A375 (cell line): Measurements from ENCODE around the gene ZSCAN5C. TPM values are rescaled to one million over a fixed set of nuclear protein-coding genes. Genes with fewer than 3 reads are reported as not detected.

Source experiments
- total RNA-seq: library from RNA; depleted of rRNA; stranded (reverse); fragments of >200 nt; shearing (Covaris generic); gene quantifications from 2 replicates; pipeline ENCODE4 v1.2.3, GENCODE V29; 2014; rRNA removed

Gene ZSCAN5C
- total RNA-seq = not detected in 2 replicates

GRCh38 chr19:56201973-56202372 lies at the start of gene ZSCAN5C:
Gene ZSCAN5C (plus strand): TSS chr19:56202273. CDS start chr19:56205914, 3,641 bp downstream.

GRCh38 chr19:56175861-56176307 lies 26.2 kb upstream of the ZSCAN5C start, which contains the start of gene GALP:
Gene GALP (plus strand): TSS chr19:56176008. CDS start chr19:56177109, 1,101 bp downstream.

GRCh38 chr19:56197646-56198045 lies 4.4 kb upstream of the ZSCAN5C start, which contains the start of gene ZSCAN5B:
Gene ZSCAN5B (minus strand): TSS chr19:56197783. CDS start chr19:56193052, 4,731 bp downstream.

Other genes starting within 250 kb of the ZSCAN5C start
- gene NLRP5, start 215.5 kb upstream of the ZSCAN5C start, total RNA-seq = 0.03 and 0.04 TPM in 2 replicates
- gene ZNF787, start 81.0 kb upstream of the ZSCAN5C start, total RNA-seq = 60.7 and 64.4 TPM in 2 replicates
- gene ZNF444, start 61.0 kb upstream of the ZSCAN5C start, total RNA-seq = 20.4 and 24.2 TPM in 2 replicates
- not detected in 2 replicates for gene GALP, start 26.3 kb upstream of the ZSCAN5C start, total RNA-seq
- not detected in 2 replicates for gene ZSCAN5B, start 4.5 kb upstream of the ZSCAN5C start, total RNA-seq
- gene EDDM13, start 70.5 kb downstream of the ZSCAN5C start, total RNA-seq = not detected in 2 replicates
- 11.4 and 11.6 TPM in 2 replicates for gene ZSCAN5A, start 112.6 kb downstream of the ZSCAN5C start, total RNA-seq
- 1.7 and 2.5 TPM in 2 replicates for gene ZNF582, start 191.3 kb downstream of the ZSCAN5C start, total RNA-seq
- gene ZNF583, start 202.1 kb downstream of the ZSCAN5C start, total RNA-seq = 2.5 and 2.9 TPM in 2 replicates